NCI-H1694 treated with DMSO at 0.1 percent for 48 hours (cell line): ENCODE measurements around the gene TMEM179.
A peak's percentile ranks its signal among the peaks of the same experiment; 100 is the strongest.

Source experiments
- DNase-seq: peaks from one replicate; lab custom pipeline; 2025; lab: John Stamatoyannopoulos, UW

TMEM179 gene

DNA sequence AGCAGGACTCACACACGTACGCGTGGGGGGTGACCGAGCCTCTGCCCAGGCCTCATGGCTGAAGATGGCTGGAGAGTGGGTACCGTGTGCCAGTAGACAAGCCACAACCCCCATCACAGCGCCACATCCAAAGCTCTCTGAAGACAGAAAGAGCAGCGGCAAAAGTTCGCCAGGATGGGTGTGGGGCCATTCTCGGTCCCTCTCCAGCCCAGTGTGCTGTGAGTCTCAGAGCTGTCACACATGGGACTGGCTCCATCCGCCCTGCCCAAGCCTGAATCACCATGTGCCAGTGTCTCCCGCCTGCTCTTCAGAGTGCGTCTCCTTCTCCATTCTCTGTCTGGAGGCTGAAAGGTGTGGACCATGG lies 5.7 kb downstream of the TMEM179 start:
- DNase-seq = no peak

DNA sequence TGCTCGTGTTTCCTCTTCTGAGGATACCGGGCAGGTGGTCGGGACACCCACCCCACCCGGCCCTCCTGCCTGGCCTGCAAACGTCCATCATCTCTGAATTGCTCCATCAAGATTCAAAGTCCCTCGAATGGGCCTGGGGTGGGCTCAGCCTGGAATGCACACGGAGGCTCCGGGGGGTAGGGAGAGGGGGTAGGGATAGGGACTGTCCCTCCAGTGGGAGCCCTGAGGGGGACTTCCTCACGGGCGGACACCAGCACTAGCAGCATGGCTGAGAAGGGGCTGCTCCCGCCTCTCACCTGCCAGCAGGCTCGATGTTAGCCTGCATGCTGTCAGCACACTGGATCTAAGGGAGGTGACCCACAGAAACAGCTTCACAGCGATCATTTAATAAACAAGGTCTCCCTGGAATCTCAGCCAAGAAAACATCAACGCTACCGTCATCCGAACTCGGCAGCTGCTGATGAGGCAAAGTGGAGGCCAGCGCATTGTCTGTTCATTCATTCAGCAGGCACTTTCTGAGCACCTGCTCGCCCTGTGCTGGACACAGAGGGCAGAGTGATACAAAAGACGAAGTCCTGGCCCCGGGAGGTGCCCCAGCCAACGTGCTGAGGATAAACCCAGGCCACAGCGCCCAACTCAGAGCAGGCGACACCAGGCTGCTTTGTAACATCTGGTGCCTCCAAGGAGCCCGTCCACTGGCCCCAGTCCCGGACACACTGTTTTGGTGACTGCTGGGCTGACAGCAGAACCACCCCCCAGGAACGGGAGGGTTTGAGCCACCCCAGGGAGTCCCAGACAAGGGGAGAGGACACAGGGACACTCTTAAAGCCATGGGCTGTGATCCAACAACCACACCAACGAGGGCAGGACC lies 6.3 kb downstream of the TMEM179 start:
- peak; percentile 79 for DNase-seq

DNA sequence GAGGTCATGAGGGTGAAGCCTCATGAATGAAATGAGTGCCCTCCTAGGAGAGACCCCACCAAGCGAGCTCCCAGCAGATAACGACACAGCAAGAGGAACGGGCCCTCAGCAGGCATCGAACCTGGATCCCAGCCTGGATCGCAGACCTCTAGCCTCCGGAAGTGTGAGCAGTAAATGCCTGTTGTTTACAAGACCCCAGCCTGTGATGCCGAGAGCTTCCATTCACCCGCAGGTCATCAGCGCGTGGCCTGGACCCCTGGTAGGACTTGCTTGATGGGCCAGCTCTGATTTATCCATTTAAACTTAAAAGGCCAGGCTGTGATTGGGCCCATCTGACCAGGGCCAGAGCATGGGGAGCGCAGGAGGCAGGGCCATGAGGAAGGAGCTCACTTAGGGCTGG lies 7.0 kb downstream of the TMEM179 start:
- DNase-seq = no peak

DNA sequence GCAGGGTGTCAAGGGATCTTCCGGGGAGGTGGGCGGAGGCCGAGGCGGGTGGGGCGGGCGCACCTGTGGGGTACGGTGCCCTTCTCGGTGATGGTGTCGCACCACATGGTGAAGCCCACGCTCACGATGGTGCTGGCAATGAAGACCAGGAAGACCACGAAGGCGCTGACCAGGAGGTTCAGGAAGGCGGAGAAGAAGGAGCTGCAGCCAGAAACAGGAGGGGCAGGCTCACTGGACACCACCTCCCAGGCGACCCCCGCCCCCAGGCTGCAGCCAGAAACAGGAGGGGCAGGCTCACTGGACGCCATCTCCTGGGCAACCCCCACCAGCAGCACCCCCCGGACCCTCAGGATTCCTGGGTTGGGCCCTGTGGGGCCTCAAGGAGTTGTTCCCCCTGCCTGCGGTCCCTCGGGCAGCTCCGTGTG lies 7.6 kb downstream of the TMEM179 start:
- DNase-seq = no peak

DNA sequence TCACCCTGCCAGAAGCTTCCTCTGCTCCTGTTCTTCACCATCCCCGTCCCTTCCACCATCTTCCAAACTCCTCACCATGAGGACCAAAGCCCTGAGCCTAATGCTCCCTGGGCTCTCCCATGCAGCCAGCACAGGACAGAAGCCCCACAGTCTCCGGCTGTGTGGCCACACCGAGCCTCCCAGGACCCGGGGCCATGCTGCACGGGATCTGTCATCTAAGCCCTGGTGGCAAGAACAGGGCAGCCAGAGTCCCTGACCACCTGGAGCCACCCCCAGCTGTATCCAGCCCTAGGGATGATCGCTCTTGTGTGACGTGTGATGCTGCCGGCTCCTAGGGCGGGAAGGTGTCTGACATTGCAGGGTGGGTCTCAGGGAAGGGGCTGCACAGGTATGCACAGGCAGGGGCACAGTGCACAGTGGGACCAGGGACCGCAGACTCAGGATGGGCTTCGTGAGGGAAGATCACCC lies 8.1 kb downstream of the TMEM179 start:
- DNase-seq = no peak

DNA sequence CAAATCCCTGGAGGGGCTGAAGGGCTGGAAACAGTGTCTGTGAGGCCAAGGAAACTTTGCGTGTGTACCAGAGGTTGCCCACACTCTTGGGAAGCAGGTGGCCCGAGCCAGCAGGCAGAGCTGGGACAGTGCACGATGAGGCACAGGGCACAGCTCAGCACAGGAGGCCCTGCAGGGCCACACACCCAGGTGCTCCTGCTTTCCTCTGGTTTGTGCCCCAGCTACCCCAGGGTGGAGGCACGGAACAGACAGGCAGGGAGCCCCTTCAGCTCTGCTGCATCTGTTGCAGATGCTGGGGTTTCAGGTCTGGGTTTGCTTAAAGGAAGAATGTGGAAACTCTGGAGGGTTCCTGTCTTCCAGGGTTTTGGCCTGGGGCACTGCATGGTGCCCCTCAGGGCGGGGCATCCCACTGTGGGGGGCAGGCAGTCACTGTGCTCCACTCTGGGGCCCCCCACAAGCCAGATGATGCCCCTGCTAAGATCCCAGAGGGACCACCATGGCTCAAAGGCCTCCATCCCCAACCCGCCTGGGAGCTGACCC lies 8.6 kb downstream of the TMEM179 start:
- no peak for DNase-seq

DNA sequence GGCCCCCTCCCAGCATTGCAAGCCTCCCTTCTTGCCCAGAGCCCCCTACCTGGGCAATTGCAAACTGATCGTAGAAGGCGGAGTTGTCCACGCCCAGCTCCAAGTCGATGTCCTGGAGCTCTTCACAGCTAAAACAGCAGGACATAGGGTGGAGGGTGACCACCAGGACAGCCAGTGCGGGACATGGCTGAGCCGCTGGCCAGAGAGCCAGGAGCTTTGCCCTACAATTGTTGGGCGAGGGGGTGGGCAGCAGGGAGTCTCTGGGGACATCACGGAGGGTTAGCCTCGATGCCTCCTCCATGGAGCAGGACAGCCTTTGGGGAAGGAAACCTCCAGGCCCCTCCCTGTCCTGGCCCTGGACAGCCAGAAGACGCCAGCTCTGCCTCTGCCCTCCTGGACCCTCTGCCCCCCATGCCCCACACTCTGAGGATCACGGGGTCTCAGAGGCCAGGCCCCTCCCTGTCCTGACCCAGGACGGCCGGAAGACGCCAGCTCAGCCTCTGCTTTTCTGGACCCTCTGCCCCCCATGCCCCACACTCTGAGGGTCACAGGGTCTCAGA lies 9.4 kb downstream of the TMEM179 start:
- DNase-seq = no peak

DNA sequence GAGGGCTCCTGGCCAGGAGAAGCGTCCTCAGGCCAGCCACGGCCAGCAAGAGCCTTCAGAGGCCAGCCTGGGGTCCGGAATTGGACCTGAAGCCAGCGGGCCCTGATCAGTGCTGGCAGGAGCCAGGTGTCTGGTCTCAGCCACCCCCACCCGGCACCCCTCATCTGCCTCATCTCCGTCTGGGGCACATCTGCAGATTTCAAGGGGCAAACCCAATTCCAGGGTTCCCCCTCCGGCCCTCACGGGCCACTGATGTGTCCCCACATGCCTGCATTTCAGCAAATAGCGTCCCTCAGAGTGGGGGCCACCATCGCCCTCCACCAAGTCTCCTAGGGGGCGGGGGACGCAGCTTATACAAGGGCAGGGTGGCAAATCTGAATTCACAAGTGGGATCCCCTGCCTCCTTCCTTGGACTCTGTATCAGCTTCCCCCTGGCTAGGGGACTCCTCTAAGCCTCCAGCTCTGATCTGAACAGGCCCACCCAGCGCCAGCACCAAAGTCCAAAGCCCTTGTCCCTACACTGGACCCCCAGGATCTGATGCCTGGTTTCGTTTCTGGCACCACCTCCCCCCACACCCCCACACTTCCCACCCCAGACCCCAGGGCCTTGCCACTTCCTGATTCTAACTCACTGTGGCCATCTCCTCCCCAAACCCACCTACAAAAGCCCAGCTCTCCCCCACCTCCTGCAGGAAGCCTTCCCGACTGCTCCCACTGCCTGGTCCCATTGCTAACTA lies 10.1 kb downstream of the TMEM179 start:
- DNase-seq = no peak

DNA sequence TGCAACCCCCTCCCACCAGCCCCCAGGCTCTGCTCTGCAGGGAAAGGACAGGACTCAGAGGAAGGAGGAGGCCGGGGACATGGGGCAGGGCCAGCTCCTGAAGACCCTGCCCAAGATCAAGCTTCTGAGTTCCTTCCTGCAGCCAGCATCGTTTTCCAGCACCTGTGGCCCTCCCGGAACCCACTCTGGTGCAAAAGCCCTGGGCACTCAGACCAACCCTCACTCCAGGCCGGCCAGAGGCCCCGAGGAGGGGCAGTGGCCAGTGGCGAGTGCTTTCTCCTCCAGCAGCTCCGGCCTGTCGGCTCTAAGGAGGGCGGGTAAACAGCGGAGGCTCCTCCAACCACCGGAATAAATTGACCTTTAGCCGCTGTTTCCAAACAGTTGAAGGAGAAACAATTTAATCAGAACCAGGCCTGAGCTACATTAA lies 10.8 kb downstream of the TMEM179 start:
- DNase-seq = no peak

DNA sequence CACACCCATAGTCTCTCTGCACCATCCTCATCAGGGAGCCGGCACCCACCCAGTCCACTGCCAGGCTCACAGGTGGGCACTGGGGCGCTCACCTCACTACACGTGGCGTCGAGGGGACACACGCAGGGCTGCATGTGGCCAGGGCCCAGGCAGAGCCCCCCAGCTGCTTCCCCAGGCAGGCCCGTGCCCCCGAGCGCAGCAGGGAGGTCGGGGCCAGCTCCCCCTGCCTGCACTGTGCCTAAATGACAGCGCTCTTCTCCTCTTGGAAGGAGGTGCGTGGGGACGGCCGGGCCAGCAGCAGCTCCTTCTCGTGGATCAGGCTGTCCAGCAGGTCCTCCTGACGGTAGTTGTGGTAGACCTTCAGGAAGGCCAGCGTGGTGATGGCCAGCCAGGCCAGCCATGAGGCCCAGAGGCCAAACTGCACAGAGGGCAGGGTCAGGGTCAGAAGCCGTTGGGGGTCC lies 11.3 kb downstream of the TMEM179 start:
- no peak for DNase-seq

DNA sequence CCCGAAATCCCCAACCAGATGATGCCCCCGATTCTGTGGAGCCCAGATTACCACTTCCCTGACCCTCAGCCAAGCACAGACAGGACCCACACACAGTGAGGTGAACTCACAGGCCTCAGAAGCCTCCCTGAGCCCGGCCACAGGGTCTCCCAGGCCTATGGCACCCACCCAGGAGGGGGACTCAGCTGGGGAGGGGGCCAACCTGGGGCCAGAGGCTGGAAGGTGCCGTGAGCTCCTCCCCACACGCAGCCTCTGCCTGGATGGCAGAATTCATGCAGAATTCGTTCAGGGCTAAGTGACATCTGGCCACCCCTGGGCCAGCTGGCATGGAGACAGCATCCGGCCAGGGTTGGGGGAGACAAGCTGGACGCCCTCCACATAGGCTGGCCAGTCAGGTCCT lies 11.8 kb downstream of the TMEM179 start:
- no peak for DNase-seq

DNA sequence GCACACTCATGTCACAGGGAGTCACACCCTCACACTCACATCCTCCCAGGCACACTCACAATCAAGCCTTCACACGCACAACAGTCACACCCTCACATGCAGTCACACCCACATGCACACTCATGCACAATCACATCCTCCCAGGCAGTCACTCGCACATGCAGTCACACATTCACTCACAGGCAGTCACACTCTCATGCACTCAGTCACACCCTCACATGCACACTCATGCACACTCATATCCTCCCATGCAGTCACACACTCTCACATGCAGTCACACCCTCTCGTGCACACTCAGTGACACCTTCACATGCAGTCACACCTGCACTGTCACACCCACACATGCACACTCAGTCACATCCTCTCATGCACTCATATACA lies 12.3 kb downstream of the TMEM179 start:
- no peak for DNase-seq

DNA sequence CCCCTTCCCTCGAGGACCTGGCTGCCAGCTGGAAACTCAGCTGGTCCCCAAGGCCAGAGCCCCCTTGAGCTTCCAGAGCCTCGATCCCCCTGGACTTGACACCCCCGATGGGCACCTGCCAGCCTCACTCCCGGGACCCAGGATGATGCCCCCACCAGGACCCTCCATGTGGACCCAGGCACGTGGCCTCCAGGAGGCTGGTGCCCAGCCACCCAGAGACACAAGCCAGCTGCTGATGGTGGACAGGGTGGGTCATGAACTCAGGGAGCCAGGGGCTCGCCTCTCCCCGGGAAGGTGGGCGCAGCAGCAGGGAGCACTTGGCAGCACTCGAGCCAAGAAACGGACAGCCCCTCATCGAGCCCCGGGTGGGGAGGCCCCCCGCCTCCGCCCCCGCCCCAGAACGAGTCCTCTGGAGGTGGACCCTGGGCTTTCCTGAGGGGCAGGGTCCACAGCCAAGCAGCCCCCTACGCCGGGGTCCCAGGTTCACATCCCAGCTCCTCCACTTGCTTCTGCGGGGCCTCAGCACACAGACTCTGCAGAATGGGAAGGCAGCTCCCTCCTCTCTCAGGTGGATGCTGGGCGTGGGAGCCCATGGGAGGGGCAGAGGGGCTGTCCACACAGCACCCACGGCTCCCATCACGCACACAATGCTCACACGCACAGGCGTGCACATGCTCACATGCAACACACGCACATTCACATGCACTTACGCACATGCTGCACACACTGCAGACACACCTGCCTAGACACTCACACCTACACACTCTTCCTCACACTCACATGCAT lies 12.9 kb downstream of the TMEM179 start:
- DNase-seq = no peak

DNA sequence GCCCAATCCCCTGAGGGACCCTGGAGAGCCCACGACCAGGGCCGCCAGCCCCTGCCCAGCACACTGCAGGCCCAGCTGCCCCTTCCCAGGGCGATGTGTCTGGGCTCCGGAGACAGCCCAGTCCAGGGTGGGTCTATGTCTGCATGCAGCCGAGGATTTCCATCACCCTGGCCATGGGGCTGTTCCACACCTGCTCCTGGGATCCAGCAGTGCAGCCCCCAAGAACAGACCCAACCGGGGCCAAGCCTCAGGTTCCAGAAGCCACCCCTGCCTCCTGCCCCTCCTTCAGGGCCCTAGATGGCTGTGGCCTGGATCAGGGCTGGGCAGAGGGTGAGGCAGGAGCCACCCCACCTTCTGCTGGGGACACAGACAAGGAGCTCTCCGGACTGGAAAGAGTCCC lies 13.5 kb downstream of the TMEM179 start:
- no peak for DNase-seq

DNA sequence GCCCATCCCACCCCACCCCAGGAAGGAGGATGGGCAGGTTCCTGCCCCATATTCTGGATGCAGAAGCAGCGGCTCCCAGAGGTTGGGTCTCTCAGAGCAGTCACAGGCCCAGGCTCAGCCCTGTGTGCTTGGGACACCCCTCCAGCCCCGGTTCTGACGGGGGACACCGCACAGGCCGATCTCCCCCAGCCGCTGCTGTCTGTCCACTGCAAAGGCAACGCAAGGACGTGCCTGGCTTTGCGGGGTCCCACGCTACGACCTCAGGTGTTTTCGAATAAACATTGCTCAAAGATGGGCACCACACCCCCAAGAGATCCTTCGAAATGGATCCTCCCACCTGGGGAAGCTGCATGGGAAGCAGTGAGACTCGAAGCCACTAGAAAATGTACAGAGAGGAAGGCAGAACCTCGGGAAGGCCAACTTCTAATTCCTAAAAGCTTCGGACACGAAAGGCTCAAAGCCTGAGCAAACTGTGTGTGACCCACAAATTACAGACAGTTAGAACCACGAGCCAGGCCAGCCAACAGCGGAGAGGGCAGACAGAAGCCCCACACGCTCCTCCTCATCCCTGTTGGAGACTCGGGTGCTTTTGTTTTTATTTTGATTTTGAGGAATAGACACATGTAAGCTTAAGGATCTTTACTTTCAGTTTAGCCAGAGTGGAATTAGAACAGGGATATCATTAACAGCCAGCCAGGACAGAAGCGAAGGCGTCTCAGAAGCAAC lies 14.2 kb downstream of the TMEM179 start:
- no peak for DNase-seq

DNA sequence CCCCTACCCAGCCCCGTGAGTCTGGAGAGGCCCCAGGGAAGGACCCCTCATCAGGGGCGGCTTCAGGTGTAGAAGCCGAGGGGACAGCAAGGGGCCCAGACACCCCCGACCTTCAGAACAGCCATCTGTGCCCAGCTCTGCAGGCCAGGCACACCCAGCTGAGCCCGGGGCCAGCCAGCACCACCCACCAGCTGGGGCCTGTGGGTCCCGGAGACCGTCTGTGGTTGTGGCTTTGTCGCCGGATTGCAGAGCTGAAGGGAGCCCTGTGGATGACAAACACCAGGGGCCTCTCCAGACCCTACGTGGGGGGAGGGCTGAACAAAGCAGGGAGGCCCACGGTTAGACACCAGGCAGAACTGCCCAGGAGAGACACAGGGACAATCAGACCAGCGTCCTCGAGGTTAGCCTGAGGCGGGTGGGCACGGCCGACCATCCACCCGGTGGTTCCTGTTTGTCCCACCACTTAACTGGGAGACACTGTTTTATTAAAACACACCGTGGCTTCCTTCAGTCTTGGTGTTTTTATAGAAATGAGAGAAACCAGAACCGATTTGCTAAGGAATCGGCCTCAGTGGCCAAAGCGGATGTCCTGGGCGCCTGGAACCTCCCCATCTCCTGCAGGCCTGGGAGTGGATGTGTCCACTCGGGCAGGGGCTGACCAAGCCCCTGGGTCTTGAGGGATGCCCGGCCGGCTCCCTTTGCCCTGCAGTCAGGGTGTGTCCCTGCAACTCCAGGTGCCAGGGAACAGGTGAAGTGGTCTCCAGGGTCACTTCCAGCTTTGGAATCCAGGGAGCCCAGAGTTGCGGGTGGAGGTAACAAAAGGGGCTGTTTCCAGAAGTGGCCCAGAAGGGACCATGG lies 15.0 kb downstream of the TMEM179 start:
- DNase-seq = peak; percentile 31

DNA sequence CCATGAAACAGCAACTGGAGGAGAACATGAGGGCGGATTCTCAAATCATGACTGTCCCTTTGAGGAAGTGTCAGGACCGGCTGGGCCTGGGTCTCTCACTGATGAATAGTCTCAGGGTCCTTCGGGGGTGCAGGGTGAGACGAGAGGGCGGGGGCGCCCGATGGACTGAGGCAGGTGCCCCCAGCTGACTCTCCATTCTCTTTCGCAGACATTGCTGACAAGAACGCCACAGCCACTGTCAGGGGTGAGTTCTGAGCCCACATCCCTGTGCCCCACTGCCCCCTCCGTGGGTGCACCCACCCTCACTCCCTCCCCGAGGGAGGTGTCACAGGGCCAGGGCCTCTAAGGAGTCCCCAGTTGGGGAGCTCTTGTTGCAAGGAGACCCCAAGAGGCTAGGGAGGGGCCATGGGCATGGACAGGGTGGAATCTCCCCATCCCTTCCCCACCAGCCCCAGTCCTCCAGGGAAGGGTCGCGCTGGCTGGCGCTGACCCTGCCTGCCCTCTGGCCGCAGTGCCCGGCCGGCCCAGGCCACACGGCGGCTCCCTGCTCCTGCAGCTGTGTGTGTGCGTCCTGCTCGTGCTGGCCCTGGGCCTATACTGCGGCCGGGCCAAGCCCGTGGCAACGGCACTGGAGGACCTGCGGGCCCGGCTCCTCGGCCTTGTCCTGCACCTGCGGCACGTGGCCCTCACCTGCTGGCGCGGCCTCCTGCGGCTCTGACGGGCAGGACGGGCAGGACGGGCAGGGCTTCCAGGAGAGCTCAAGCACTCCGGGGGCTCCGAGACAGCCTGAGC lies 16.3 kb downstream of the TMEM179 start:
- no peak for DNase-seq

DNA sequence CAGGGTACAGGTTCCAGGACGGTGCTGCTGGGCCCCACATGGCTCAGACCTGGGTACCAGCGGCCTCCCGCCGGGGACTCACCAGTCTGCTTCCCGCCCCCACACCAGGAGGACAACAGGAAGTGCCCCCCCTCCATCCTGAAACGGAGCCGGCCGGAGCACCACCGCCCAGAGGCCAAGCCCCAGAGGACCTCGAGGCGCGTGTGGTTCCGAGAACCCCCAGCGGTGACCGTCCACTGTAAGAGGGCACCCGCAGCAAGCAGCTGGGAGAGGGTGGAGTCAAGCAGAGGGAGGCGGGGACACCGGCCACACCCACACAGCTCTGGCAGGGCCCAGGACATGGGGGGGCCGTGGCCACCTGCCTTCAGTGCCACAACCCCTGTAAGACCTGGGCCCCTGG lies 16.9 kb downstream of the TMEM179 start:
- no peak for DNase-seq
